A673 (cell line): ENCODE results near the gene WDR76.
"Not testable (repeated sequence)": the region's sequence is repeated elsewhere in the genome, so short reads cannot be mapped to it uniquely, and the experiment has no call there.

ENCODE experiments used
- EZH2 ChIP-seq: fragments of 200-600 bp; sonication (generic); IDR thresholded peaks from 2 replicates; pipeline ENCODE4 v1.6.1; 2017; ENCODE audit warnings: borderline replicate concordance, low read depth, mild to moderate bottlenecking, mixed read lengths, antibody characterized with exemption, low read length; ENCODE audit not compliant: poor library complexity, severe bottlenecking
- TF ChIP-seq, protein P1 (sequence below): fragments of 300-800, 200-600 bp; sonication (generic); conservative IDR thresholded peaks from 2 replicates; pipeline ENCODE4 v1.5.1; 2017; ENCODE audit warnings: low read depth, mild to moderate bottlenecking, antibody characterized with exemption, low read length, moderate library complexity, mixed read lengths

DNA sequence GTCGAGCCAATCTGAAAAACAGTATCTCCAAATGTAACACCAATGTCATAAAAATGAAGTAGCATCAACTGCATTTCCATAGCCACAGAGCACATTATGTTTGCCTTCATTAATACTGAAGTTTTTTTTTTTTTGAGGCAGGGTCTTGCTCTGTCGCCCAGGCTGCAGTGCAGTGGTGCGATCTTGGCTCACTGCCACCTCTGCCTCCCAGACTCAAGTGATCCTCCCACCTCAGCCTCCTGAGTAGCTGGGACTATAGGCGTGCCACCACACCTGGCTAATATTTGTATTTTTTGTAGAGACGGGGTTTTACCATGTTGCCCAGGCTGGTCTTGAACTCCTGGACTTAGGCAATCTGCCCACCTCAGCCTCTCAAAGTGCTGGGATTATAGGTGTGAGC lies 11.7 kb upstream of the WDR76 start:
- TF ChIP-seq, protein P1, sequence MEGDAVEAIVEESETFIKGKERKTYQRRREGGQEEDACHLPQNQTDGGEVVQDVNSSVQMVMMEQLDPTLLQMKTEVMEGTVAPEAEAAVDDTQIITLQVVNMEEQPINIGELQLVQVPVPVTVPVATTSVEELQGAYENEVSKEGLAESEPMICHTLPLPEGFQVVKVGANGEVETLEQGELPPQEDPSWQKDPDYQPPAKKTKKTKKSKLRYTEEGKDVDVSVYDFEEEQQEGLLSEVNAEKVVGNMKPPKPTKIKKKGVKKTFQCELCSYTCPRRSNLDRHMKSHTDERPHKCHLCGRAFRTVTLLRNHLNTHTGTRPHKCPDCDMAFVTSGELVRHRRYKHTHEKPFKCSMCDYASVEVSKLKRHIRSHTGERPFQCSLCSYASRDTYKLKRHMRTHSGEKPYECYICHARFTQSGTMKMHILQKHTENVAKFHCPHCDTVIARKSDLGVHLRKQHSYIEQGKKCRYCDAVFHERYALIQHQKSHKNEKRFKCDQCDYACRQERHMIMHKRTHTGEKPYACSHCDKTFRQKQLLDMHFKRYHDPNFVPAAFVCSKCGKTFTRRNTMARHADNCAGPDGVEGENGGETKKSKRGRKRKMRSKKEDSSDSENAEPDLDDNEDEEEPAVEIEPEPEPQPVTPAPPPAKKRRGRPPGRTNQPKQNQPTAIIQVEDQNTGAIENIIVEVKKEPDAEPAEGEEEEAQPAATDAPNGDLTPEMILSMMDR, result not testable (repeated sequence)
- not testable (repeated sequence) for TF ChIP-seq EZH2
